Peyer's patch (tissue), 4 donors: ENCODE measurements around the gene GOLGA1. TPM values are rescaled to one million over a fixed set of nuclear protein-coding genes. Genes with fewer than 3 reads are reported as not detected.

Experiments
- DNase-seq, 3 donors: peaks; one replicate each; pipeline ENCODE4 v3.0.0-alpha.2; 2017 to 2019
- H3K27ac ChIP-seq, 4 donors: fragments of 200-600 bp; sonication (generic); one replicate each; pipeline ENCODE4 v1.5.1; 2016 to 2019
- H3K27me3 ChIP-seq, 2 donors: fragments of 200-600 bp; sonication (generic); one replicate each; pipeline ENCODE4 v1.5.1; 2019
- H3K36me3 ChIP-seq, 3 donors: fragments of 200-600 bp; sonication (generic); one replicate each; pipeline ENCODE4 v1.5.1; 2016 to 2019
- H3K4me1 ChIP-seq, 4 donors: fragments of 200-600 bp; sonication (generic); one replicate each; pipeline ENCODE4 v1.5.1; 2016 to 2019
- H3K4me3 ChIP-seq, 4 donors: fragments of 200-600 bp; sonication (generic); 1 replicate in 3 of 4; 2 replicates in 1 of 4; pipeline ENCODE4 v1.5.1; 2016 to 2019; ENCODE audit warnings: mild to moderate bottlenecking in 1 of 4
- H3K9me3 ChIP-seq, 4 donors: fragments of 200-600 bp; sonication (generic); one replicate each; pipeline ENCODE4 v1.5.1; 2016 to 2019; ENCODE audit warnings: mild to moderate bottlenecking in 1 of 4
- POLR2A ChIP-seq, 2 donors: fragments of 450-650 bp; IDR thresholded peaks; one replicate each; pipeline ENCODE4 v1.5.1; 2017; ENCODE audit warnings: antibody characterized with exemption in 2 of 2, mild to moderate bottlenecking in 2 of 2, moderate library complexity in 2 of 2
- total RNA-seq, 4 donors: library from RNA; depleted of rRNA; stranded (reverse); fragments of >200 nt; gene quantifications; one replicate each; pipeline ENCODE4 v1.1.0, GENCODE V29; 2016
- TF ChIP-seq, protein P1 (sequence below), 6 experiments: fragments of 450-650 bp in 4 of 6; fragments of 200-600 bp in 2 of 6; sonication (generic) in 1 of 6; IDR thresholded peaks; one replicate each; pipeline ENCODE4 v1.5.1; 2017 to 2019; ENCODE audit warnings: antibody characterized with exemption in 6 of 6, mild to moderate bottlenecking in 3 of 6, moderate library complexity in 1 of 6

The GOLGA1 gene
- total RNA-seq, 4 donors from 2014 or later: 27.0 to 52.8 (median 37.3) TPM

DNA sequence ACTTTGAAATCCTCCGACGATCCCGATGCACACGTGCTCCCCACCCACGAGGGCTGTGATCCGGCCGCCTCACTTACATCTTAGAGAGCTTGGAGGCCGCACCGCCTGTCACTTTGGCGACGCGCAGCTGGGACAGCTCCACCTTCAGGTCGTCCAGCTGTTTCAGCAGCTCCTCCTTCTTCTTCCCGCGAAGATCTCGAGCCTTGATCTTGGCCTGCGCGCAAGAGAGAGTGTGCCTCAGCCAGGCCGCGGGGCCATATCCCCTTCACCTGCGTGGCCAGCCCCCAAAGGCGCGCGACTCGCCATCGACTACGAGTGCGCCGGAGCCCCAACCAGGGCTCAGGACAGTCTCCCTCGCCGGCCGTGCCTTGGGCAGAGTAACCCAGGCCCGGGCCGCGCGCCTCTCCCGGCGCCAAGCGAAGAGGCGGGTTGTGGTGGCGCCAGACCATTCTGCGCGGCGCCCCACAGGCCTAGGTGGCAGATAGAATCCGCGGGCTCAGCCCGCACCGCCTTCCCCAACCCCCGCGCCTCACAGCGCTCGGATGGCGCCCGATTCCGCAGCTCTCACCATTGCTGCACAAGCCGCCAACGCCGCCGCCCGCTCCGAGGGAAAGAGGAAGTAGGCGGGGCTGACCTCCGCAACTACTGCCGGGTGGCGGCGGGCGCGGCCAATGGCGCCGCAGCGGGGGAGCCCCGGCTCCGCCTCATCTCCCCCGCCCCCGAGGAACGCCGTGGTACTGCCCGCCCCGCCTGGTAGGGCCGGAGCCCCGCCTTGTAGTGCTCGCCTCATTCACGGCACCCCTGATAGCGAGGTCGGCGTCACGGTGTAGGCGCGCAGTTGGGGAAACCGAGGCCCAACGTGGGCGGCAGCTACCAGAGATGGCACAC lies 79.3 kb downstream of the GOLGA1 start, which contains the start of the genes ARPC5L and RPL35:
Gene ARPC5L, plus strand, starts transcription at position 789 of the 888 bp plus-strand sequence. CDS start 7,161 bp downstream, outside the sequence.
Gene RPL35, minus strand, starts transcription at position 616 of the 888 bp plus-strand sequence. Its CDS starts 45 bp downstream, at position 571.
- DNase-seq: peak; percentile 95 to 98 (median 96)
- peak; percentile 76 to 84 for TF ChIP-seq POLR2A (IDR thresholded peaks at IDR 0.05)
- TF ChIP-seq, protein P1, sequence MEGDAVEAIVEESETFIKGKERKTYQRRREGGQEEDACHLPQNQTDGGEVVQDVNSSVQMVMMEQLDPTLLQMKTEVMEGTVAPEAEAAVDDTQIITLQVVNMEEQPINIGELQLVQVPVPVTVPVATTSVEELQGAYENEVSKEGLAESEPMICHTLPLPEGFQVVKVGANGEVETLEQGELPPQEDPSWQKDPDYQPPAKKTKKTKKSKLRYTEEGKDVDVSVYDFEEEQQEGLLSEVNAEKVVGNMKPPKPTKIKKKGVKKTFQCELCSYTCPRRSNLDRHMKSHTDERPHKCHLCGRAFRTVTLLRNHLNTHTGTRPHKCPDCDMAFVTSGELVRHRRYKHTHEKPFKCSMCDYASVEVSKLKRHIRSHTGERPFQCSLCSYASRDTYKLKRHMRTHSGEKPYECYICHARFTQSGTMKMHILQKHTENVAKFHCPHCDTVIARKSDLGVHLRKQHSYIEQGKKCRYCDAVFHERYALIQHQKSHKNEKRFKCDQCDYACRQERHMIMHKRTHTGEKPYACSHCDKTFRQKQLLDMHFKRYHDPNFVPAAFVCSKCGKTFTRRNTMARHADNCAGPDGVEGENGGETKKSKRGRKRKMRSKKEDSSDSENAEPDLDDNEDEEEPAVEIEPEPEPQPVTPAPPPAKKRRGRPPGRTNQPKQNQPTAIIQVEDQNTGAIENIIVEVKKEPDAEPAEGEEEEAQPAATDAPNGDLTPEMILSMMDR (IDR thresholded peaks at IDR 0.05): peak in 4 of 6 experiments; percentile 34 to 47 (median 38)
- no peaks in the 10 kb centered on the region for H3K27me3 ChIP-seq
- peak within 1 kb of the TSS; percentile 74 to 93 (median 76) for H3K4me3 ChIP-seq
- H3K36me3 ChIP-seq: peaks cover 0 to 35% (median 0%) of the 10 kb centered on the region in 3 donors
- H3K4me1 ChIP-seq: peaks cover 6 to 34% (median 8%) of the 10 kb centered on the region in 4 donors
- H3K9me3 ChIP-seq: no peaks in the 10 kb centered on the region
- peak within 1 kb of the TSS; percentile 91 to 94 (median 92) for H3K27ac ChIP-seq

DNA sequence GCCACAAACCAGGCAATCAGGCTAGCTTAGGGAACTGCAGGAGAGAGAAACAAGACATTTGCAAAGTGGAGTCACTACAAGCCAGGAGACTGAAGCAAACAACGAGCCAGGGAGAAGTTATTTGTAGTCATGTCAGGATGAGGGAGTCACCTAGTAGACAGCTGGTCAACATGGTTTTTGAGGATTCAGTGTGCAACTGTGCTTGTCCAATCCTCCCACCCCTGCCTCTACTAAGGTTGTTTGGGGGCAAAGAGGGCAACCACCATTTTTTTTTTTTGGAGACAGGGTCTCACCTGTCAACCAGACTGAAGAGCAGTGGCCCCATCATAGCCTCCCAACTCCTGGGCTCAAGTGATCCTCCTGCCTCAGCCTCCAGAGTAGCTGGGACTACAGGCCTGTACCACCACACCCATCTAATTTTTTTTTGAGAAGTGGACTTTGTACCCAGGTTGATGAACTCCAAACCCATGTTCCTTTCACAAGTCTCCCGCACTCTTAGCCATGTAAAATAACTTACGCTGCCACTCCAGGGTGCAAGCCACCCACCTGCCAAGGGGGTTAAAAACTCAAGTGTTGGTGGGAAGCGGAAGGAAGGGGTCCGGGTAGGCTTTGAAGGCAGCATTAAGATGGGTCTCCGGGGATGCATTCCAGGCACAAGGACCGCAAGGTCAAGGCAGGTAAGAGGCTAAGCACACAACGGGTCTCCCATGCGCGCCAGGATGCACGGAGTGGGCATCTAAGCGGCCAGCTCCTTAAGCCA lies 80.1 kb downstream of the GOLGA1 start:
- DNase-seq: no peak
- H3K36me3 ChIP-seq: peaks cover 0 to 35% (median 0%) of the 10 kb centered on the region in 3 donors
- peak overlapping the region; percentile 91 to 94 (median 92) for H3K27ac ChIP-seq
- peaks cover 6 to 34% (median 8%) of the 10 kb centered on the region in 4 donors for H3K4me1 ChIP-seq
- no peaks in the 10 kb centered on the region for H3K9me3 ChIP-seq
- TF ChIP-seq, protein P1 (IDR thresholded peaks at IDR 0.05): no peak
- TF ChIP-seq POLR2A (IDR thresholded peaks at IDR 0.05): no peak
- H3K27me3 ChIP-seq: no peaks in the 10 kb centered on the region
- H3K4me3 ChIP-seq: peak overlapping the region; percentile 74 to 93 (median 76)

DNA sequence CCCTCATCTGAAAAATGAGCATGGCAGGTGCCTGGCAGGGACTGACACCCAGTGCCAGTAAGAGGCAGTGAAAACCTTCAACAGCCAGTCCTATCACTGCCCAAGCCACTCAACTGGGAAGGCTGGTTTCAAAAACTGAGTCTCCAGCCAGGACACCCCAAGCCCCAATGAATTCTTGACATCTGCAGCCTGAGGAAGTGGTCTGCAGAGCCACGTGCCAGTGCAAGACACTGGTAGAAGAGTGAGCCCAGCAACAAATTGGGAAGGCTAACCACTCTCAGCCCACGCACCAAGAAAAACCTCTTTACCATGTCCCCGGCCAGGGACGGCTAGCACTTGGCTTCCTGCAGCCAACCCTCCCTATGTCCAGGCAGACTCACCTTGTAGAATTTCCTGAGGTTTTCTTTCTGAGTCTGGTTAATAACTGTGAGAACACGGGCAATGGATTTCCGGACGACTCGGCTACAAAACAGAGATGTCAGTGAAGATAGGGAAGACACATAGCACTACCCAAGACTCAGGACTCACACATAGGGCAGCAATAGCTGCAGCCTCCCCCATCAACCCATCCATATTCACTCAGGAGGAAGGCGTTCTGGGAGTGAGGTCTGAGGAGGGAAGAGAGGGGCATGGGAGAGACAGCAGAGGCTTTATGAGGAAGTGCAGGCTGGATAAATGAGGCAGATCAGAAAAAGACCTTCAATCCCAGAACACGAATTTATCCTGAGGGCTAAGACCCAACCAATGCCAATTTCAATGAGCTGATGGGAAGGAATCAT lies 80.9 kb downstream of the GOLGA1 start:
- Histone ChIP-seq H3K27ac (peak overlapping the region in 1 of 4 donors; percentile 31), H3K36me3 (peaks cover 0 to 35% (median 0%) of the 10 kb centered on the region in 3 donors)

DNA sequence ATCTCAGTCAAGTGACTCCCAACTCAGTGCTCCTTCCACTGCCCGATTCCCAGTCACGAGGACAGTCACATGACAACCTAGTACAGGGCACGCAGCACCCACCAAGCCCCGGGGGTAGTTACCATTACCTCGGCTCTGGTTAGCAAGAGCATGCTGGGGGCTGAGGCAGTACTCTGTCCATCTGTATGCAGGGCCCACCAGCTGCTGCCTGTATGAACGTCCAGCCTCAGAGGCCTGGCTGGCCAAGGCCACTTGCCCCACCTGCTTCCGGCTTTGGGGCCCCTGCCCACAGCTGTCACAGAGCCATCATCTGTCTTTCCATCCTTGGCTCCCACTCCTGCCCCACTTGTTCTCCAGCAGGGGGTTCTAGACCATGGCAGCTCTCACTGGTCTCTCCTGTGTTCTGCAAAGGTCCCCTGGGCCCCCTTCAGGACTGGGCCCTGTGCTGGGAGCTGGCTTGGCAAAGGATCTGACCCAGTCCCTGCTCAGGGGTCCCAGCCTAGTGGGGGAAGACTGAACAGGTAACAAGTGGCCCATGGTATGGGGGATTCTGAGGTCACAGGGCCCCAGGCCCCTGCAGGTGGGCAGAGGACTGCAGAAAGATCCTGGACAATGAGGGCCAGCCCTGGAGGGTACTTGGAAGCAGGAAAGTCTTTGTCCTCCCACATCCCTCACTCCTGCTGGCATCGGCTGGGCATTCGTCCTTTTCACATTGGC lies 82.4 kb downstream of the GOLGA1 start:
- TF ChIP-seq, protein P1 (IDR thresholded peaks at IDR 0.05): no peak
- no peak for TF ChIP-seq POLR2A (IDR thresholded peaks at IDR 0.05)
- no peak overlapping the region for H3K27ac ChIP-seq
- no peak overlapping the region for H3K4me3 ChIP-seq

More for the DNA sequence above, 80.9 kb downstream of the GOLGA1 start:
- no peak for TF ChIP-seq POLR2A (IDR thresholded peaks at IDR 0.05)
- TF ChIP-seq, protein P1 (IDR thresholded peaks at IDR 0.05): no peak
- DNase-seq: no peak
- no peaks in the 10 kb centered on the region for H3K27me3 ChIP-seq
- peak overlapping the region in 3 of 4 donors; percentile 74 to 76 (median 75) for H3K4me3 ChIP-seq
- no peaks in the 10 kb centered on the region for H3K9me3 ChIP-seq
- peaks cover 6 to 34% (median 8%) of the 10 kb centered on the region in 4 donors for H3K4me1 ChIP-seq

More for the DNA sequence above, 82.4 kb downstream of the GOLGA1 start:
- Histone ChIP-seq H3K4me1 (peaks cover 6 to 34% (median 8%) of the 10 kb centered on the region in 4 donors), H3K9me3 (no peaks in the 10 kb centered on the region), H3K36me3 (peaks cover 0 to 35% (median 0%) of the 10 kb centered on the region in 3 donors), H3K27me3 (no peaks in the 10 kb centered on the region)
- DNase-seq: no peak
